Measurements from ENCODE around the gene C6orf47.

DNA sequence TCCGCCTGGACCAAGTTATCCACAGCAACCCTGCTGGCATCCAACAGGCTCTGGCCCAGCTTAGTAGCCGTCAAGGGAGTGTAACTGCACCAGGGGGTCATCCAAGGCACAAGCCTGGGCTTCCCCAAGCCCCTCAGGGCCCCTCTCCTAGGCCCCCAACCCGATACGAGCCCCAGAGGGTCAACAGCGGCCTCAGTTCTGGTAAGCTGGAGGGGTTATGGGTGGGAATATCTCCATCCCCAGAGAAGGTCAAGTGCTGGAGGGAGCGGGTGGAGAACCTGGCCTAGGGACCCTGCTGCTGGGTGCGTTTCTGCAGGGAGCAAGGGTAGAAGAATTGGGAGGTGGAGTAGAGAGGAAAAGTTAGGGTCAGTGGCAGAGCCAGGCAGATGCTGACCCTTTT lies 27.1 kb downstream of the C6orf47 start:
- no peak for TF ChIP-seq EZH2 (IDR thresholded peaks at IDR 0.05; ENCODE audit: borderline replicate concordance, low read length)
- TF ChIP-seq, protein P1, sequence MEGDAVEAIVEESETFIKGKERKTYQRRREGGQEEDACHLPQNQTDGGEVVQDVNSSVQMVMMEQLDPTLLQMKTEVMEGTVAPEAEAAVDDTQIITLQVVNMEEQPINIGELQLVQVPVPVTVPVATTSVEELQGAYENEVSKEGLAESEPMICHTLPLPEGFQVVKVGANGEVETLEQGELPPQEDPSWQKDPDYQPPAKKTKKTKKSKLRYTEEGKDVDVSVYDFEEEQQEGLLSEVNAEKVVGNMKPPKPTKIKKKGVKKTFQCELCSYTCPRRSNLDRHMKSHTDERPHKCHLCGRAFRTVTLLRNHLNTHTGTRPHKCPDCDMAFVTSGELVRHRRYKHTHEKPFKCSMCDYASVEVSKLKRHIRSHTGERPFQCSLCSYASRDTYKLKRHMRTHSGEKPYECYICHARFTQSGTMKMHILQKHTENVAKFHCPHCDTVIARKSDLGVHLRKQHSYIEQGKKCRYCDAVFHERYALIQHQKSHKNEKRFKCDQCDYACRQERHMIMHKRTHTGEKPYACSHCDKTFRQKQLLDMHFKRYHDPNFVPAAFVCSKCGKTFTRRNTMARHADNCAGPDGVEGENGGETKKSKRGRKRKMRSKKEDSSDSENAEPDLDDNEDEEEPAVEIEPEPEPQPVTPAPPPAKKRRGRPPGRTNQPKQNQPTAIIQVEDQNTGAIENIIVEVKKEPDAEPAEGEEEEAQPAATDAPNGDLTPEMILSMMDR (IDR thresholded peaks at IDR 0.05; ENCODE audit: low read length): no peak

Measured in OCI-LY1 (cell line).